GM12875 (cell line): ENCODE results near the gene POLR3C.

Source experiments
- H3K4me3 ChIP-seq: one replicate; pipeline ENCODE4 v1.5.1; 2011; ENCODE audit warnings: low read depth, low read length, control low read depth
- CTCF ChIP-seq: IDR thresholded peaks from 2 replicates; pipeline ENCODE4 v1.5.1; 2011; ENCODE audit warnings: low read depth, mild to moderate bottlenecking, control low read depth, inconsistent platforms, low read length, moderate library complexity, borderline replicate concordance; ENCODE audit not compliant: insufficient read depth

POLR3C gene

GRCh38 chr1:145845514-145846161, 21.6 kb downstream of the POLR3C start, which contains the start of gene NUDT17:
NUDT17 (plus strand) TSS chr1:145845630; CDS start chr1:145845641, 11 bp downstream.
- peak; percentile 96 for TF ChIP-seq CTCF
- peak within 1 kb of the TSS; percentile 70 for H3K4me3 ChIP-seq

- TF ChIP-seq CTCF: peak; percentile 78
- H3K4me3 ChIP-seq: peak overlapping the region; percentile 70
Measured at GRCh38 chr1:145846201-145846612, 22.2 kb downstream of the POLR3C start.

GRCh38 chr1:145847827-145848226, 23.8 kb downstream of the POLR3C start:
- no peak overlapping the region for H3K4me3 ChIP-seq
- no peak for TF ChIP-seq CTCF

- peak; percentile 45 for TF ChIP-seq CTCF
- no peak overlapping the region for H3K4me3 ChIP-seq
Measured at GRCh38 chr1:145849356-145850160, 25.6 kb downstream of the POLR3C start.

GRCh38 chr1:145855426-145855948, 31.5 kb downstream of the POLR3C start:
- no peak overlapping the region for H3K4me3 ChIP-seq
- TF ChIP-seq CTCF: peak; percentile 17; the same call in 1 of the 2 replicates

- no peak overlapping the region for H3K4me3 ChIP-seq
- no peak for TF ChIP-seq CTCF
Measured at GRCh38 chr1:145857170-145857569, 33.2 kb downstream of the POLR3C start.
